ENCODE measurements around the gene SOCS3. TPM values are rescaled to one million over a fixed set of nuclear protein-coding genes. Genes with fewer than 3 reads are reported as not detected.
A peak's percentile ranks its signal among the peaks of the same experiment; 100 is the strongest.

Gene SOCS3
- total RNA-seq, 1 donor from 2014 or later = 13.7 TPM

- FAIRE-seq (no peak), DNase-seq (ENCODE audit: low read depth) (no peak)
Observed at GRCh38 chr17:78364436-78365281, 4.8 kb upstream of the SOCS3 start.

GRCh38 chr17:78362671-78363070, 2.8 kb upstream of the SOCS3 start:
- H3K4me3 ChIP-seq (ENCODE audit: low read depth, low read length) = no peak overlapping the region
- FAIRE-seq (no peak), DNase-seq (ENCODE audit: low read depth) (no peak)
- H3K36me3 ChIP-seq (ENCODE audit: control insufficient read depth, insufficient read depth, low read length) = peaks cover 2% of the 10 kb centered on the region
- no peak for TF ChIP-seq CTCF (IDR thresholded peaks at IDR 0.05; ENCODE audit: insufficient read depth, low read length, severe bottlenecking)
- peaks cover 10% of the 10 kb centered on the region for H3K27me3 ChIP-seq (ENCODE audit: control insufficient read depth, insufficient read depth, low read length)

More at GRCh38 chr17:78364436-78365281, 4.8 kb upstream of the SOCS3 start:
- Histone ChIP-seq H3K4me3 (ENCODE audit: low read depth, low read length) (no peak overlapping the region), H3K27me3 (ENCODE audit: control insufficient read depth, insufficient read depth, low read length) (peaks cover 10% of the 10 kb centered on the region), H3K36me3 (ENCODE audit: control insufficient read depth, insufficient read depth, low read length) (no peaks in the 10 kb centered on the region)
- no peak for TF ChIP-seq CTCF (IDR thresholded peaks at IDR 0.05; ENCODE audit: insufficient read depth, low read length, severe bottlenecking)

GRCh38 chr17:78362232-78362631, 2.4 kb upstream of the SOCS3 start:
- FAIRE-seq (no peak), DNase-seq (ENCODE audit: low read depth) (no peak)
- H3K36me3 ChIP-seq (ENCODE audit: control insufficient read depth, insufficient read depth, low read length) = peaks cover 2% of the 10 kb centered on the region
- H3K4me3 ChIP-seq (ENCODE audit: low read depth, low read length) = no peak overlapping the region
- peaks cover 10% of the 10 kb centered on the region for H3K27me3 ChIP-seq (ENCODE audit: control insufficient read depth, insufficient read depth, low read length)
- TF ChIP-seq CTCF (IDR thresholded peaks at IDR 0.05; ENCODE audit: insufficient read depth, low read length, severe bottlenecking) = no peak

DNA sequence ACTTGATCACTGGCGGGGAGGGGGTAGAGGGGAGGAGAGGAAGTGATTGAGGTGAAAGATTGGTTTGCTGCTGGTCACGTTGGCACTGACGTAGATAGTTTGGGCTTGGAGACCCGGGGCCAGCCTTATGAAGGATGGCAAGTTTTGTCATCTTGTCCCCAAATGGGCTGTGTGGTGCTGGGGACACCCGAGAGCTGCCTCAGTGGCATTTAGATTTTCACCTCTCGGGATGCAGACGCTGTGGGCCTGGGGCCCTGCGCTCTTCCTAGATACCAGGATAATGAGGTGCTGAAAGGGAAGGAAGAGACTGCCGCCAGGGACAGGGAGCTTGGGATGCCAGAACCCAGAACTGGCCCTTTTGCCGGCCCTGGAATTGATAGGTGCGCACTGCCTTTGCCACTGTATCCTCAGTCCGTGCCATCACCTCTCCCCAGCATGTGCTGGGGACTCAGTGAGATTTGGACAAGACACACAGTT, 1.4 kb upstream of the SOCS3 start:
- Histone ChIP-seq H3K4me3 (ENCODE audit: low read depth, low read length) (no peak overlapping the region), H3K27me3 (ENCODE audit: control insufficient read depth, insufficient read depth, low read length) (peaks cover 8% of the 10 kb centered on the region), H3K36me3 (ENCODE audit: control insufficient read depth, insufficient read depth, low read length) (peaks cover 2% of the 10 kb centered on the region)
- no peak for DNase-seq (ENCODE audit: low read depth)
- FAIRE-seq = no peak
- no peak for TF ChIP-seq CTCF (IDR thresholded peaks at IDR 0.05; ENCODE audit: insufficient read depth, low read length, severe bottlenecking)

- H3K4me3 ChIP-seq (ENCODE audit: low read depth, low read length) = peak overlapping the region; percentile 85
- peak; percentile 94 for TF ChIP-seq CTCF (IDR thresholded peaks at IDR 0.05; ENCODE audit: insufficient read depth, low read length, severe bottlenecking)
- H3K27me3 ChIP-seq (ENCODE audit: control insufficient read depth, insufficient read depth, low read length) = peaks cover 6% of the 10 kb centered on the region
- DNase-seq (ENCODE audit: low read depth) (peak; percentile 66), FAIRE-seq (no peak)
- peaks cover 2% of the 10 kb centered on the region for H3K36me3 ChIP-seq (ENCODE audit: control insufficient read depth, insufficient read depth, low read length)
Observed at GRCh38 chr17:78360371-78361224, 721 bp upstream of the SOCS3 start.
